Retinal pigment epithelial cell (primary cell): ENCODE measurements around the gene WDHD1.
"Not testable (repeated sequence)": the region's sequence is repeated elsewhere in the genome, so short reads cannot be mapped to it uniquely, and the experiment has no call there.

ENCODE experiments used
- DNase-seq: peaks from one replicate; pipeline ENCODE4 v3.0.0-alpha.2; 2010; ENCODE audit warnings: low read depth
- H3K4me3 ChIP-seq: 2 replicates; pipeline ENCODE4 v1.5.1; 2011; ENCODE audit warnings: mild to moderate bottlenecking, low read length, control low read depth, moderate library complexity
- TF ChIP-seq, protein P1 (sequence below): conservative IDR thresholded peaks from 2 replicates; pipeline ENCODE4 v1.5.1; 2011; ENCODE audit warnings: low read depth, low read length, control low read depth, inconsistent platforms

Gene WDHD1

DNA sequence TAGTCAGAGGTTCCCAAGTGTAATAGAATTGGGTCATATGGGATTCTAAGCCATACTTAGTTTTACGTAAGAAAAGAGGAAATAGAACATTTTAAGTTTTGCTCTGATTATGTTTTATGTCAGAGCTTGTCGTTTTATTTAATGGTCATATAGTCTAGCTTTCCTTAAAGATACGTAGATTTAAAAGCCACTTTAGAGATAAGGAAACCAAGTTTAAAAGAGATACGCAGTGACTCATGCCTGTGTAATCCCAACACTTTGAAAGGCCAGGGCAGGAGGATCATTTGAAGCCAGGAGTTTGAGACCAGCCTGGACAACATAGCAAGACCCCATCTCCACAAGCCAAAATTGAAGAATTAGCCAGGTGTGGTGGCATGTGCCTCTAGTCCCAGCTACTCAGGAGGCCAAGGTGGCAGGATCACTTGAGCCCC lies 44.1 kb upstream of the WDHD1 start:
- no peak for DNase-seq
- TF ChIP-seq, protein P1, sequence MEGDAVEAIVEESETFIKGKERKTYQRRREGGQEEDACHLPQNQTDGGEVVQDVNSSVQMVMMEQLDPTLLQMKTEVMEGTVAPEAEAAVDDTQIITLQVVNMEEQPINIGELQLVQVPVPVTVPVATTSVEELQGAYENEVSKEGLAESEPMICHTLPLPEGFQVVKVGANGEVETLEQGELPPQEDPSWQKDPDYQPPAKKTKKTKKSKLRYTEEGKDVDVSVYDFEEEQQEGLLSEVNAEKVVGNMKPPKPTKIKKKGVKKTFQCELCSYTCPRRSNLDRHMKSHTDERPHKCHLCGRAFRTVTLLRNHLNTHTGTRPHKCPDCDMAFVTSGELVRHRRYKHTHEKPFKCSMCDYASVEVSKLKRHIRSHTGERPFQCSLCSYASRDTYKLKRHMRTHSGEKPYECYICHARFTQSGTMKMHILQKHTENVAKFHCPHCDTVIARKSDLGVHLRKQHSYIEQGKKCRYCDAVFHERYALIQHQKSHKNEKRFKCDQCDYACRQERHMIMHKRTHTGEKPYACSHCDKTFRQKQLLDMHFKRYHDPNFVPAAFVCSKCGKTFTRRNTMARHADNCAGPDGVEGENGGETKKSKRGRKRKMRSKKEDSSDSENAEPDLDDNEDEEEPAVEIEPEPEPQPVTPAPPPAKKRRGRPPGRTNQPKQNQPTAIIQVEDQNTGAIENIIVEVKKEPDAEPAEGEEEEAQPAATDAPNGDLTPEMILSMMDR = no peak

DNA sequence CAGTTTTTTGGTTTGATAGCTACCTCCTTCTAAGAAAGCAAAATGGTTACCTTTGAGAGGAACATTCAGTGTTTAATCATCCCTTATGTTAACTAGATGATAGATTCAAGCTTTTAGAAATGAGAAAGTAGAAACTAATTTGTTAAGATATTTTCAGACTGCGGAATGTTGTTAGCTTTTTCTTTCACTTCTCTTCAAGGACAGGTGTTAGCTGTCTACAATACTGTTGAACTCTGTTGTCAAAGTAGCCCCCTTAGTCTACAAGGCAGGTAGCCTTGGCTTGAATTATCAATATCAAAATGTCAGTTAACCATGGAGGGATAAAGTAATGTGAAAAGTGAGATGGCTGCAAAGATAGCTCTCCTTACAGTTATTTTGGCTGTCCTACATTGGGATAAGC lies 39.3 kb upstream of the WDHD1 start:
- DNase-seq = no peak
- TF ChIP-seq, protein P1 = no peak
- H3K4me3 ChIP-seq = no peak overlapping the region

More for the DNA sequence above, 44.1 kb upstream of the WDHD1 start:
- no peak overlapping the region for H3K4me3 ChIP-seq

DNA sequence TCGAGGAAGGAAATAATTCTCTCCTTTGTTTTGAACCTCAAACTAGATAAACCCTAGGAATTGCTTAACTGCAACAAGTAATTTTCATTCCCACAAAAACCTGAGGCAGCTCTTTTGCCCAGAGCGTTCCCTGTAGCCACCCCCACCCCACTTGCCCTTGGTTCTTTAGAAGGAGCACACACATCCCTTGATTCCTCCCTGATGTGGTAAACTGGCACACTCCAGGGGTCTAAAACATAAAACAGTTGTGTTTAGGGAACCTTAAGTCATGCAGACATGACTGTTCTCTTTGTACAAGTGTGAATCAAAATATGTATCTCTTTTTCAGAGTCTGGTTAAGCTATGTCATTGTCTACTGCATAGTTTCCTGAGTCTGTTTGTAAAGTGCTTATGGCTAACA lies 38.5 kb upstream of the WDHD1 start:
- H3K4me3 ChIP-seq = no peak overlapping the region
- TF ChIP-seq, protein P1 = no peak
- DNase-seq = no peak

DNA sequence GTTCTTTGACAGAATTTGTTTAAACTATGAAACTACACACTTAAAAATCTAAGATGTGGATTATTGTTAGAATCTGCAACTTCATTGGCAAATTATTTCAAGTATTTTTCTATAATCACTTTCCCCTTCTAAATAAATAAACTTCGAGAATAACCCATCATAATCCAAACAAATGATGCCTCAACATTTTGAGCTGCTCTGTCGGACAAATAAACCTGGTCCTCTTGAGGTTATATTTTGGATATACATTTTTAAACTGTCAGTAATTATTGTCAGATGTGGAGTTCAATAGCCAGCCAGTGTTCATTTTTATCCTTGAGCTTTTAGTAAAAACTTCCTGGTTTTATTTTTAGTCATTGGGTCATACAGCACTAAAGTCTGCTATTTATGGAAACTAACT lies 38.0 kb upstream of the WDHD1 start:
- H3K4me3 ChIP-seq, DNase-seq: not testable (repeated sequence)

DNA sequence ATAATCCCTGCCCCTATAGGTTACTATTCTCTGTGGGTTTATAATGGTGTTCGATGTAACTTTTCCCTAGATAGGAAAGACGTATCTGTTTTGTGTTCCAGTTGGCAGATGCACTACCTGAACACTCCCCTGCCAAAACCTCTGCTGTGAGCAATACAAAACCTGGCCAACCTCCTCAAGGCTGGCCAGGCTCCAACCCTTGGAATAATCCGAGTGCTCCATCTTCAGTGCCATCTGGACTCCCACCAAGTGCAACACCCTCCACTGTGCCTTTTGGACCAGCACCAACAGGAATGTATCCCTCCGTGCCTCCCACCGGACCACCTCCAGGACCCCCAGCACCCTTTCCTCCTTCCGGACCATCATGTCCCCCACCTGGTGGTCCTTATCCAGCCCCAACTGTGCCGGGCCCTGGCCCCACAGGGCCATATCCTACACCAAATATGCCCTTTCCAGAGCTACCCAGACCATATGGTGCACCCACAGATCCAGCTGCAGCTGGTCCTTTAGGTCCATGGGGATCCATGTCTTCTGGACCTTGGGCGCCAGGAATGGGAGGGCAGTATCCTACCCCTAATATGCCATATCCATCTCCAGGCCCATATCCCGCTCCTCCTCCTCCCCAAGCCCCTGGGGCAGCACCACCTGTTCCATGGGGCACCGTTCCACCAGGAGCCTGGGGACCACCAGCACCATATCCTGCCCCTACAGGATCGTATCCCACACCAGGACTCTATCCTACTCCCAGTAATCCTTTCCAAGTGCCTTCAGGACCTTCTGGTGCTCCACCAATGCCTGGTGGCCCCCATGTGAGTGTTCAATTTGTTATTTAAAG lies 35.8 kb upstream of the WDHD1 start:
- H3K4me3 ChIP-seq = no peak overlapping the region
- no peak for DNase-seq
- TF ChIP-seq, protein P1 = no peak

DNA sequence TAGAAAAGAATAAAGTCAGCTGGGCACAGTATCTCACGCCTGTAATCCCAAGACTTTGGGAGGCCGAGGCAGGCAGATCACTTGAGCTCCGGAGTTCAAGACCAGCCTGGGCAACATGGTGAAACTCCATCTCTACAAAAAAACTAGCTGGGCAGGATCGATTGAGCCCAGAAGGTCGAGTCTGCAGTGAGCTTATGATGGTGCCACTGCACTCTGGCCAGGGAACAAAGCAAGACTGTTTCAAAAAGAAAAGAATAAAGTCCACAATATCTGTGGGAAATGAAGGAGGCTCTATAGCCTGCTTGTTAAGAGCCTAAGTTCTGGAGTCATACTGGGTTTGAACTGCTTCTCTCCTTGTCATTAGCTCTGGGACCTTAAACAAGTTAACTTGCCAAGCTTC lies 32.4 kb upstream of the WDHD1 start:
- TF ChIP-seq, protein P1 = no peak
- no peak overlapping the region for H3K4me3 ChIP-seq
- DNase-seq = no peak

DNA sequence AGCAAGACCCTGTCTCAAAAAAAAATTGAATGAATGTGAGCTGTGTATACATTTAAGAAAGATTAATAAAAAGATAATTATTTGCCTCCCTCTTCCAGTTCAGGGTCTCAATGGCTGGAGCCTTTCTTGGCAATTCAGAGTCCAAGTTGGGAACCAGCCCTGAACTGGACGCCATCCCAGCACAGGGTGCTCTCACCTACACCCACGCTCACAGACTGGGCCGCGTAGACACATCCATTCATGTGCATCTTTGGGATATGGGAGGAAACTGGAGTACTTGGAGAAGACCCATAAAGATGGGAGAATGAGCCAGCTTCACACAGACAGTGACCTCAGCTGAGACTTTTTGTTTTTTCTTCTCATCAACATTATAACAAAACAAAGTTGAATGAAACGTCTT lies 31.0 kb upstream of the WDHD1 start:
- H3K4me3 ChIP-seq = no peak overlapping the region
- TF ChIP-seq, protein P1 = no peak
- no peak for DNase-seq
